Measurements from ENCODE around the gene C6orf52. TPM values are rescaled to one million over a fixed set of nuclear protein-coding genes. Genes with fewer than 3 reads are reported as not detected.

C6orf52 gene
- total and polyA plus RNA-seq, 9 of the 15 experiments (the other 6 are each of a cell fraction or from before 2014, with no cell fraction given), result 6.7 to 37.0 (median 11.1) TPM

- TF ChIP-seq CEBPG (CRISPR knock-in tag; IDR thresholded peaks at IDR 0.05) (no peak; the same call in 1 of the 2 replicates), CEBPG (tag; conservative IDR thresholded peaks at IDR 0.05 in 1 of 2, IDR thresholded peaks at IDR 0.05 in 1 of 2) (no peak), ZNF395 (CRISPR knock-in tag; IDR thresholded peaks at IDR 0.05) (peak; percentile 68; the same call in 1 of the 2 replicates), ARID3B (CRISPR knock-in tag; IDR thresholded peaks at IDR 0.05; ENCODE audit: borderline replicate concordance) (no peak), ZFP91 (CRISPR knock-in tag; IDR thresholded peaks at IDR 0.05) (peak; percentile 20; the same call in 1 of the 2 replicates), CTCF (IDR thresholded peaks at IDR 0.05 in 2 of 3, conservative IDR thresholded peaks at IDR 0.05 in 1 of 3; ENCODE audit: insufficient read depth in 2 of 3, low read depth in 1 of 3, low read length in 3 of 3) (no peak), FOXM1 (IDR thresholded peaks at IDR 0.05; ENCODE audit: low read depth) (no peak), FOXM1 (CRISPR knock-in tag; IDR thresholded peaks at IDR 0.05; ENCODE audit: low read depth) (peak; percentile 24; the same call in 1 of the 2 replicates), PPARD (CRISPR knock-in tag; IDR thresholded peaks at IDR 0.05) (no peak), ZBTB11 (CRISPR knock-in tag; IDR thresholded peaks at IDR 0.05) (peak in 1 of 3 experiments; percentile 5; a peak in 1 of 6 replicates), KAT7 (CRISPR knock-in tag; IDR thresholded peaks at IDR 0.05; ENCODE audit: borderline replicate concordance) (peak; percentile 3; the same call in 1 of the 2 replicates), POLR2AphosphoS5 (IDR thresholded peaks at IDR 0.05; ENCODE audit: control insufficient read depth, insufficient read depth, low read depth, low read length) (peak; percentile 13; the same call in 1 of the 2 replicates), ZNF282 (CRISPR knock-in tag; IDR thresholded peaks at IDR 0.05) (no peak), ZNF24 (IDR thresholded peaks at IDR 0.05) (no peak), ZNF696 (CRISPR knock-in tag; conservative IDR thresholded peaks at IDR 0.05) (0 out of 2 replicates have a peak, but pooled peaks have one; percentile 47), FOXA3 (CRISPR knock-in tag; conservative IDR thresholded peaks at IDR 0.05 in 1 of 2, IDR thresholded peaks at IDR 0.05 in 1 of 2) (no peak)
Observed at GRCh38 chr6:10695086-10695657, 756 bp upstream of the C6orf52 start (continued).
